GM12878 (cell line): Measurements from ENCODE around the gene TMEM209. TPM values are rescaled to one million over a fixed set of nuclear protein-coding genes. Genes with fewer than 3 reads are reported as not detected.

Experiments
- ATAC-seq: fragments of 200-7000 bp; cut with Tn5 transposase; 3 replicates; pipeline ENCODE4 v1.9.1; 2020; ENCODE audit warnings: mild to moderate bottlenecking, moderate library complexity
- BruUV-seq: library from RNA; stranded (reverse); fragments of 400-500 nt; replicated peaks from 2 replicates; lab custom pipeline; 2021; lab: Mats Ljungman, UMichigan
- CTCF ChIA-PET: fragments of 300-600 bp; sonication (Branson Sonifier 250); formaldehyde crosslinking; extraction: SDS; loops from one replicate; lab custom pipeline; 2021; ENCODE audit warnings: inconsistent platforms; lab: Yijun Ruan, JAX
- POLR2A ChIA-PET: fragments of 350-600 bp; formaldehyde crosslinking; extraction: SDS; loops from one replicate; lab custom pipeline; 2021; ENCODE audit warnings: inconsistent platforms; lab: Charles Lee
- RAD21 ChIA-PET: fragments of 300-600 bp; sonication (Branson Sonifier 250); formaldehyde crosslinking; loops from one replicate; lab custom pipeline; 2023; ENCODE audit warnings: antibody characterized with exemption; ENCODE audit not compliant: unreplicated experiment; lab: Charles Lee
- SMC1A ChIA-PET: fragments of 300-600 bp; sonication (Branson Sonifier 250); formaldehyde crosslinking; loops from one replicate; lab custom pipeline; 2023; ENCODE audit not compliant: unreplicated experiment, uncharacterized antibody; lab: Charles Lee
- DNase-seq: peaks from one replicate; pipeline ENCODE4 v3.0.0-alpha.2; 2011; ENCODE audit warnings: low read depth, low spot score
- FAIRE-seq: peaks from 3 replicates; lab custom pipeline; 2011; peaks lifted over from hg19 to GRCh38; lab: Jason Lieb, UNC
- H2AFZ ChIP-seq: 2 replicates; pipeline ENCODE4 v1.6.0; 2011; ENCODE audit warnings: low read depth, low read length, control low read depth; ENCODE audit not compliant: control insufficient read depth
- H3K27ac ChIP-seq: 2 replicates; pipeline ENCODE4 v1.5.1; 2011; ENCODE audit warnings: control low read depth; ENCODE audit not compliant: control insufficient read depth, insufficient read depth
- H3K27me3 ChIP-seq, 2 experiments: replicated peaks in 1 of 2; 2 replicates each; pipeline versions ENCODE4 v1.6.0 to v1.6.1; 2011; ENCODE audit warnings: low read length in 1 of 2; ENCODE audit not compliant: control insufficient read depth in 2 of 2, insufficient read depth in 2 of 2
- H3K36me3 ChIP-seq, 2 experiments: 2 replicates each; pipeline ENCODE4 v1.5.1; 2011; ENCODE audit warnings: low read length in 1 of 2; ENCODE audit not compliant: control insufficient read depth in 2 of 2, insufficient read depth in 2 of 2
- H3K4me1 ChIP-seq: 2 replicates; pipeline ENCODE4 v1.6.1; 2011; ENCODE audit warnings: mild to moderate bottlenecking, low read length, moderate library complexity, mixed read lengths; ENCODE audit not compliant: control insufficient read depth, insufficient read depth
- H3K4me2 ChIP-seq: 2 replicates; pipeline ENCODE4 v1.6.0; 2011; ENCODE audit warnings: control low read depth; ENCODE audit not compliant: control insufficient read depth, insufficient read depth
- H3K4me3 ChIP-seq: fragments of 200-600 bp; sonication (generic); 2 replicates; pipeline ENCODE4 v1.5.1; 2016
- H3K79me2 ChIP-seq: 2 replicates; pipeline ENCODE4 v1.6.0; 2011; ENCODE audit warnings: low read length; ENCODE audit not compliant: control insufficient read depth, insufficient read depth
- H3K9ac ChIP-seq: 2 replicates; pipeline ENCODE4 v1.8.0; 2011; ENCODE audit warnings: low read length, control low read depth, mixed read lengths; ENCODE audit not compliant: control insufficient read depth, insufficient read depth
- H3K9me3 ChIP-seq: replicated peaks from 3 replicates; pipeline ENCODE4 v1.5.1; 2011; ENCODE audit warnings: mild to moderate bottlenecking, low read length; ENCODE audit not compliant: control insufficient read depth, insufficient read depth
- H4K20me1 ChIP-seq: 2 replicates; pipeline ENCODE4 v1.6.0; 2011; ENCODE audit not compliant: control insufficient read depth, insufficient read depth
- ASH2L ChIP-seq: fragments of 300-600, 200-600 bp; sonication (generic); IDR thresholded peaks from 2 replicates; pipeline ENCODE4 v1.6.1; 2017; ENCODE audit warnings: low read depth, mild to moderate bottlenecking, borderline replicate concordance
- CBX5 ChIP-seq: sonication (generic); IDR thresholded peaks from 2 replicates; pipeline ENCODE4 v1.6.1; 2016; ENCODE audit warnings: low read depth, moderate library complexity, mild to moderate bottlenecking, inconsistent platforms
- CHD1 ChIP-seq: IDR thresholded peaks from 2 replicates; pipeline ENCODE4 v1.6.1; 2012; ENCODE audit warnings: low read depth, low read length, improper control_type of control experiment
- CREM ChIP-seq: IDR thresholded peaks from 2 replicates; pipeline ENCODE4 v1.6.1; 2014; ENCODE audit warnings: antibody characterized with exemption, low read depth
- EED ChIP-seq: sonication (generic); IDR thresholded peaks from 2 replicates; pipeline ENCODE4 v1.6.1; 2016; ENCODE audit warnings: antibody characterized with exemption, low read depth
- FOS ChIP-seq: IDR thresholded peaks from 3 replicates; pipeline ENCODE4 v1.6.1; 2011; ENCODE audit warnings: borderline replicate concordance; ENCODE audit not compliant: insufficient read length; ENCODE audit errors: extremely low read depth
- FOXM1 ChIP-seq: IDR thresholded peaks from 2 replicates; pipeline ENCODE4 v1.6.1; 2012; ENCODE audit warnings: low read depth, mild to moderate bottlenecking, inconsistent platforms, low read length, moderate library complexity
- IKZF1 ChIP-seq: fragments of 450-650 bp; conservative IDR thresholded peaks from 2 replicates; pipeline ENCODE4 v1.6.1; 2017; ENCODE audit warnings: antibody characterized with exemption, mild to moderate bottlenecking
- NFYA ChIP-seq: IDR thresholded peaks from 2 replicates; pipeline ENCODE4 v1.6.1; 2011; ENCODE audit warnings: low read depth, mild to moderate bottlenecking, low read length, improper control_type of control experiment, borderline replicate concordance
- NR2F1 ChIP-seq: fragments of 450-650 bp; conservative IDR thresholded peaks from 2 replicates; pipeline ENCODE4 v1.6.1; 2017; ENCODE audit warnings: mild to moderate bottlenecking
- NRF1 ChIP-seq: conservative IDR thresholded peaks from 2 replicates; pipeline ENCODE4 v1.6.1; 2011; ENCODE audit warnings: mild to moderate bottlenecking, low read depth, low read length, improper control_type of control experiment
- RAD21 ChIP-seq: IDR thresholded peaks from 2 replicates; pipeline ENCODE4 v1.6.1; 2011; ENCODE audit warnings: mild to moderate bottlenecking, low read depth, low read length, moderate library complexity; ENCODE audit not compliant: insufficient read depth
- SMC3 ChIP-seq: IDR thresholded peaks from 2 replicates; pipeline ENCODE4 v1.6.1; 2011; ENCODE audit warnings: low read length, improper control_type of control experiment, borderline replicate concordance
- SRF ChIP-seq, 2 experiments: IDR thresholded peaks; 2 replicates each; pipeline ENCODE4 v1.6.1; 2011; ENCODE audit warnings: low read depth in 2 of 2, low read length in 2 of 2, mild to moderate bottlenecking in 1 of 2, moderate library complexity in 1 of 2
- TBL1XR1 ChIP-seq: IDR thresholded peaks from 2 replicates; pipeline ENCODE4 v1.6.1; 2012; ENCODE audit warnings: low read depth, low read length, improper control_type of control experiment
- TCF7 ChIP-seq: IDR thresholded peaks from 2 replicates; pipeline ENCODE4 v1.6.1; 2014; ENCODE audit warnings: antibody characterized with exemption, borderline replicate concordance
- ZBED1 ChIP-seq: IDR thresholded peaks from 2 replicates; pipeline ENCODE4 v1.6.1; 2016; ENCODE audit warnings: borderline replicate concordance
- WGBS: methylation state at CpG from one replicate; pipeline ENCODE4 v1.1.6; 2016; ENCODE audit warnings: low lambda C conversion rate; ENCODE audit not compliant: insufficient replicate concordance, insufficient coverage; ENCODE audit errors: missing lambda C conversion rate; 5-methylcytosine and 5-hydroxymethylcytosine counted together
- in situ Hi-C: fragments of 300-500 bp; cut with MboI; formaldehyde crosslinking; loops from 9 replicates; pipeline ENCODE4 v1.14.3; 2018; ENCODE audit warnings: mixed read lengths
- intact Hi-C: fragments of 100-400 bp; cut with micrococcal nuclease; formaldehyde crosslinking; loops from one replicate; pipeline ENCODE4 v1.14.2; 2022; ENCODE audit not compliant: unreplicated experiment
- polyA plus RNA-seq, 11 experiments: library from polyadenylated mRNA; depleted of rRNA in 4 of 11; unstranded in 6 of 11; stranded (reverse) in 5 of 11; fragments of >200 nt; fragmentation: Nextera tagmentation in 4 of 11; fragmentation: Illumina TruSeq in 1 of 11; extraction: Ambion mirVana in 4 of 11; extraction: Trizol in 1 of 11; gene quantifications; 1 replicate in 1 of 11; 2 replicates in 10 of 11; pipeline versions ENCODE4 v1.2.1 to v1.2.3, GENCODE V29; 2011 to 2016; ENCODE audit warnings: inconsistent platforms in 2 of 11, missing spikeins in 2 of 11, low read depth in 1 of 11
- total RNA-seq, 4 experiments: library from RNA; depleted of rRNA in 3 of 4; stranded (reverse); fragments of >200 nt in 3 of 4; fragmentation: Illumina TruSeq in 1 of 4; extraction: Trizol in 1 of 4; gene quantifications; 2 replicates each; pipeline versions ENCODE4 v1.2.1 to v1.2.3, GENCODE V29; 2013 to 2021
- TF ChIP-seq, protein P1 (sequence below): fragments of 450-650 bp; IDR thresholded peaks from 2 replicates; pipeline ENCODE4 v1.6.1; 2014; ENCODE audit warnings: mild to moderate bottlenecking

Gene TMEM209
- total and polyA plus RNA-seq, 10 of the 15 experiments (the other 5 are each of a cell fraction or from before 2014, with no cell fraction given), result 22.1 to 41.2 (median 35.1) TPM

DNA sequence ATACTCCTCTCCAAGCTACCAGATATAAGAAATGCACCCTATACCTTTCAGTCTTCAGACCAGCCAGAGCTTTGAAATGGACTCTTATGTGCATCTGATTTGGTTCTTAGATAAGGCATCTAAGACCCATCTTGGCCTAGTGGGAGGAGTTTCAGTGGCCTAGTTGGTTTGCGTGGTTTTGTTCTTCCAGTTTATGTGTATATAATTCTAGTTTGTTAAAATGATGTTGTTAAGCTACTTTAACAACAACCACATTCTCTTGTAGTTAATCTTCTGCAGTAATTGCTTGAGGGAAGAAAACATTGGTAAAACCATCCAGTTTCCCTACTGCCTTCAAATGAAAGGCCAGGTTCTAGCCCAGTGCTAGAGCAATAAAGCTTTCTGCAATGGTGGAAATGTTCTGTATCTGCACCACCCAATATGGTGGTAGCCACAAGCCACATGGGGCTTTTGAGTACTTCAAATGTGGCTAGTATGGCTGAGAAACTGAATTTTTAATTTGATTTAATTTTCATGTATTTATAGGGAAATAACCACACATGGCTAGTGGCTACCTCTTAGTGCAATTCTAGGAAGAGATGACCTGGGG lies 68.5 kb downstream of the TMEM209 start:
- peaks cover 11% of the 10 kb centered on the region for H3K4me1 ChIP-seq
- no peak overlapping the region for H2AFZ ChIP-seq
- BruUV-seq, result no TSS peak
- no peaks in the 10 kb centered on the region for H3K9me3 ChIP-seq
- TF ChIP-seq IKZF1 (no peak), TCF7 (no peak), FOS (no peak), ZBED1 (no peak), SRF (IDR thresholded peaks at IDR 0.05; ENCODE audit: low read depth in 2 of 2, low read length in 2 of 2) (no peak), TBL1XR1 (no peak), NFYA (no peak), CBX5 (no peak), RAD21 (no peak), CREM (no peak), SMC3 (no peak), NR2F1 (no peak), NRF1 (no peak), ASH2L (no peak), FOXM1 (no peak), CHD1 (no peak), EED (no peak)
- TF ChIP-seq, protein P1, sequence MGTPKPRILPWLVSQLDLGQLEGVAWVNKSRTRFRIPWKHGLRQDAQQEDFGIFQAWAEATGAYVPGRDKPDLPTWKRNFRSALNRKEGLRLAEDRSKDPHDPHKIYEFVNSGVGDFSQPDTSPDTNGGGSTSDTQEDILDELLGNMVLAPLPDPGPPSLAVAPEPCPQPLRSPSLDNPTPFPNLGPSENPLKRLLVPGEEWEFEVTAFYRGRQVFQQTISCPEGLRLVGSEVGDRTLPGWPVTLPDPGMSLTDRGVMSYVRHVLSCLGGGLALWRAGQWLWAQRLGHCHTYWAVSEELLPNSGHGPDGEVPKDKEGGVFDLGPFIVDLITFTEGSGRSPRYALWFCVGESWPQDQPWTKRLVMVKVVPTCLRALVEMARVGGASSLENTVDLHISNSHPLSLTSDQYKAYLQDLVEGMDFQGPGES, result no peak
- no peaks in the 10 kb centered on the region for H3K79me2 ChIP-seq
- FAIRE-seq (no peak), ATAC-seq (no peak), DNase-seq (no peak)
- H3K27me3 ChIP-seq, result no peaks in the 10 kb centered on the region
- intact Hi-C loops (no loop called here), in situ Hi-C loops (no loop called here)
- no peak overlapping the region for H3K4me3 ChIP-seq
- H3K36me3 ChIP-seq, result peaks cover 0 to 5% of the 10 kb centered on the region in 2 experiments; a peak in 2 of 4 replicates
- SMC1A ChIA-PET, result interaction anchor here (0.6 kb wide), 1 partner anchor 1428 kb away, joined by 3 read pairs; no protein-coding TSS in a partner anchor
- H4K20me1 ChIP-seq, result no peaks in the 10 kb centered on the region
- RAD21 ChIA-PET, result no interaction called here
- H3K9ac ChIP-seq, result no peak overlapping the region
- WGBS, result 100% methylated on average over 1 of the region's 1 CpG
- CTCF ChIA-PET, result interaction anchor here (1.1 kb wide), 1 partner anchor 73 kb away, joined by 4 read pairs; no protein-coding TSS in a partner anchor
- POLR2A ChIA-PET, result no interaction called here
- no peak overlapping the region for H3K27ac ChIP-seq
- no peak overlapping the region for H3K4me2 ChIP-seq
